Keratinocyte (primary cell): Measurements from ENCODE around the gene BLACAT1. TPM values are rescaled to one million over a fixed set of nuclear protein-coding genes. Genes with fewer than 3 reads are reported as not detected.

ENCODE experiments used
- DNase-seq: peaks from one replicate; pipeline ENCODE4 v3.0.0-alpha.2; 2011; ENCODE audit warnings: low read depth, missing footprints, low spot score
- FAIRE-seq: peaks from 2 replicates; lab custom pipeline; 2011; peaks lifted over from hg19 to GRCh38; lab: Jason Lieb, UNC
- H2AFZ ChIP-seq: 2 replicates; pipeline ENCODE4 v1.6.0; 2012; ENCODE audit warnings: low read length, control low read depth, inconsistent platforms; ENCODE audit not compliant: control insufficient read depth
- H3K27ac ChIP-seq: 2 replicates; pipeline ENCODE4 v1.5.1; 2011; ENCODE audit warnings: low read length; ENCODE audit not compliant: control insufficient read depth, insufficient read depth
- H3K27me3 ChIP-seq: 3 replicates; pipeline ENCODE4 v1.6.0; 2011; ENCODE audit warnings: low read length; ENCODE audit not compliant: control insufficient read depth, insufficient read depth; ENCODE audit errors: extremely low read depth
- H3K36me3 ChIP-seq, 2 experiments: 2 replicates in 1 of 2; 3 replicates in 1 of 2; pipeline ENCODE4 v1.5.1; 2011; ENCODE audit warnings: low read length in 2 of 2, mild to moderate bottlenecking in 1 of 2; ENCODE audit not compliant: control insufficient read depth in 2 of 2, insufficient read depth in 2 of 2; ENCODE audit errors: extremely low read depth in 1 of 2
- H3K4me1 ChIP-seq: 3 replicates; pipeline ENCODE4 v1.5.1; 2011; ENCODE audit warnings: low read length; ENCODE audit not compliant: control insufficient read depth, insufficient read depth; ENCODE audit errors: extremely low read depth
- H3K4me2 ChIP-seq: 3 replicates; pipeline ENCODE4 v1.6.0; 2011; ENCODE audit warnings: low read depth, low read length; ENCODE audit not compliant: control insufficient read depth, insufficient read depth; ENCODE audit errors: extremely low read depth
- H3K4me3 ChIP-seq, 3 experiments: fragments of 200-600 bp in 1 of 3; sonication (generic) in 1 of 3; 2 replicates in 2 of 3; 3 replicates in 1 of 3; pipeline ENCODE4 v1.5.1; 2011 to 2016; ENCODE audit warnings: low read length in 3 of 3, mild to moderate bottlenecking in 3 of 3, control low read depth in 2 of 3, inconsistent platforms in 1 of 3, low read depth in 1 of 3, mixed read lengths in 1 of 3, mixed run types in 1 of 3, moderate library complexity in 1 of 3; ENCODE audit not compliant: control insufficient read depth in 2 of 3, insufficient read depth in 2 of 3; ENCODE audit errors: extremely low read depth in 1 of 3
- H3K79me2 ChIP-seq: 2 replicates; pipeline ENCODE4 v1.6.0; 2012; ENCODE audit warnings: low read length; ENCODE audit not compliant: control insufficient read depth, insufficient read depth
- H3K9ac ChIP-seq: 3 replicates; pipeline ENCODE4 v1.6.0; 2011; ENCODE audit warnings: low read length; ENCODE audit not compliant: control insufficient read depth, insufficient read depth; ENCODE audit errors: extremely low read depth
- H3K9me1 ChIP-seq: 3 replicates; pipeline ENCODE4 v1.6.0; 2011; ENCODE audit warnings: low read length; ENCODE audit not compliant: control insufficient read depth, insufficient read depth; ENCODE audit errors: extremely low read depth
- H3K9me3 ChIP-seq: 2 replicates; pipeline ENCODE4 v1.5.1; 2012; ENCODE audit warnings: low read depth, low read length; ENCODE audit not compliant: control insufficient read depth
- H4K20me1 ChIP-seq: 3 replicates; pipeline ENCODE4 v1.6.0; 2011; ENCODE audit warnings: low read length; ENCODE audit not compliant: control insufficient read depth, insufficient read depth; ENCODE audit errors: extremely low read depth
- CTCF ChIP-seq, 3 experiments: IDR thresholded peaks in 1 of 3; conservative IDR thresholded peaks in 1 of 3; optimal IDR thresholded peaks in 1 of 3; 2 replicates in 2 of 3; 3 replicates in 1 of 3; pipeline versions ENCODE3 to v1.5.1; 2011; ENCODE audit warnings: low read length in 3 of 3, mild to moderate bottlenecking in 3 of 3, moderate library complexity in 2 of 3, control low read depth in 1 of 3, inconsistent platforms in 1 of 3; ENCODE audit not compliant: insufficient read depth in 2 of 3; ENCODE audit errors: extremely low read depth in 1 of 3
- EZH2 ChIP-seq: IDR thresholded peaks from one replicate; pipeline ENCODE4 v1.6.1; 2012; ENCODE audit warnings: inconsistent platforms, mild to moderate bottlenecking, low read length, moderate library complexity
- dilution Hi-C: fragments of 300-500 bp; cut with MboI; formaldehyde crosslinking; loops from one replicate; pipeline ENCODE4 v1.7.0; 2020; ENCODE audit warnings: low sequenced_read_pairs; ENCODE audit not compliant: extremely low pct_ligation_motif_present
- polyA plus RNA-seq, 5 experiments: library from polyadenylated mRNA; depleted of rRNA in 3 of 5; stranded (reverse) in 3 of 5; stranded (forward) in 1 of 5; unstranded in 1 of 5; fragments of >200 nt; gene quantifications; 1 replicate in 1 of 5; 2 replicates in 3 of 5; 3 replicates in 1 of 5; pipeline versions ENCODE4 v1.2.1 to v1.2.3, GENCODE V29; 2011 to 2012; ENCODE audit warnings: missing spikeins in 2 of 5, low read depth in 1 of 5, low replicate concordance in 1 of 5

The BLACAT1 gene
- polyA plus RNA-seq, 1 donor (not counting 4 experiments of a cell fraction or from before 2014, with no cell fraction given), result 4.0 TPM

DNA sequence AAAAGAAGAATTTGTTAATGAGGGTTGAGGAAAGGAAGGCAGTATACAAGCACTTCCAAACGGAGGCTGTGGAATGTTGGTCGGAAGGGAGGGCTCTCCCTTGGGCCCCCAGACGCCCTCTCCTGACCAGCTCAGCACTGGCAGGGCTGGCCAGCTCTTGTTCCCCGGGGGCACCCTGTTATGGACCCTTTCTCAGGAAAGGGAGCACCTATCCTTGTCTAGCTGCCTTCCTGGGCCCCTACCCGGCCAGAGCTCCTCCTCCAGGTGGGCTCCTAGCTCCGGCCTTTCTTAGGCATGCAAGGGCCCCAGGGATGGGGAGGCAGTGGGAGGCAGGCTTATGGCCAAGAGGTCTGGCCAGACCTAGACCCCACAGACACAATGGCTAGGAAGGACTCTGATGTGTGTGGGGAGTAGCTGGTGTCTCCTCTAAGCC is 926 bp downstream of the BLACAT1 start:
- H3K4me3 ChIP-seq, result no peak overlapping the region
- FAIRE-seq (no peak), DNase-seq (no peak)
- H3K79me2 ChIP-seq, result no peaks in the 10 kb centered on the region
- no peak overlapping the region for H3K9ac ChIP-seq
- no peaks in the 10 kb centered on the region for H3K36me3 ChIP-seq
- peaks cover 43% of the 10 kb centered on the region for H3K27me3 ChIP-seq
- peaks cover 36% of the 10 kb centered on the region for H3K4me1 ChIP-seq
- no peak overlapping the region for H3K27ac ChIP-seq
- H3K9me3 ChIP-seq, result no peaks in the 10 kb centered on the region
- no peak overlapping the region for H3K4me2 ChIP-seq
- H3K9me1 ChIP-seq, result no peaks in the 10 kb centered on the region
- dilution Hi-C loops, result no loop called here
- TF ChIP-seq CTCF (optimal IDR thresholded peaks at IDR 0.05 in 1 of 3, IDR thresholded peaks at IDR 0.05 in 1 of 3, conservative IDR thresholded peaks at IDR 0.05 in 1 of 3; ENCODE audit: extremely low read depth in 1 of 3, insufficient read depth in 2 of 3, low read length in 3 of 3) (peak in 1 of 3 experiments; percentile 1), EZH2 (no peak)
- no peaks in the 10 kb centered on the region for H4K20me1 ChIP-seq
- H2AFZ ChIP-seq, result no peak overlapping the region

- dilution Hi-C loops, result no loop called here
- Histone ChIP-seq H4K20me1 (no peaks in the 10 kb centered on the region), H3K27ac (no peak overlapping the region), H3K27me3 (peaks cover 38% of the 10 kb centered on the region), H3K36me3 (no peaks in the 10 kb centered on the region), H3K4me1 (peaks cover 42% of the 10 kb centered on the region), H2AFZ (no peak overlapping the region), H3K9me3 (no peaks in the 10 kb centered on the region), H3K9me1 (no peaks in the 10 kb centered on the region), H3K4me3 (no peak overlapping the region), H3K79me2 (peaks cover 13% of the 10 kb centered on the region), H3K4me2 (no peak overlapping the region), H3K9ac (no peak overlapping the region)
- FAIRE-seq (no peak), DNase-seq (no peak)
- TF ChIP-seq CTCF (optimal IDR thresholded peaks at IDR 0.05 in 1 of 3, IDR thresholded peaks at IDR 0.05 in 1 of 3, conservative IDR thresholded peaks at IDR 0.05 in 1 of 3; ENCODE audit: extremely low read depth in 1 of 3, insufficient read depth in 2 of 3, low read length in 3 of 3), result no peak
- TF ChIP-seq EZH2, result no peak
Observed at GRCh38 chr1:205453466-205453865, 2.4 kb downstream of the BLACAT1 start.
